Lower lobe of right lung (tissue), 2 donors: ENCODE results near the gene CBFA2T3. TPM values are rescaled to one million over a fixed set of nuclear protein-coding genes. Genes with fewer than 3 reads are reported as not detected.

Experiments
- ATAC-seq, 2 donors: fragments of 200-7000 bp; cut with Tn5 transposase; one replicate each; pipeline ENCODE4 v1.9.1; 2020 to 2022; ENCODE audit warnings: mild to moderate bottlenecking in 2 of 2, moderate library complexity in 2 of 2
- DNase-seq: peaks from one replicate; pipeline ENCODE4 v3.0.0-alpha.2; 2020
- H3K27ac ChIP-seq: fragments of 200-600 bp; one replicate; pipeline ENCODE4 v1.8.0; 2022
- H3K27me3 ChIP-seq: fragments of 200-600 bp; one replicate; pipeline ENCODE4 v1.8.0; 2022; ENCODE audit warnings: low read depth
- H3K36me3 ChIP-seq: fragments of 200-600 bp; one replicate; pipeline ENCODE4 v1.8.0; 2022; ENCODE audit warnings: mild to moderate bottlenecking
- H3K4me1 ChIP-seq: fragments of 200-600 bp; one replicate; pipeline ENCODE4 v1.8.0; 2022
- H3K4me3 ChIP-seq: fragments of 200-600 bp; one replicate; pipeline ENCODE4 v1.8.0; 2022; ENCODE audit warnings: mild to moderate bottlenecking
- H3K9me3 ChIP-seq: fragments of 200-600 bp; one replicate; pipeline ENCODE4 v1.8.0; 2022
- intact Hi-C: fragments of 100-400 bp; cut with DNase I; formaldehyde crosslinking; loops from one replicate; pipeline ENCODE4 v1.11.0; 2022
- total RNA-seq: library from RNA; stranded (reverse); fragmentation: NEBNext Ultra II Directional; extraction: Animal tissue kit (Norgen Biotek cat#: 25700); gene quantifications from one replicate; pipeline ENCODE4 v1.2.1, GENCODE V29; 2021
- TF ChIP-seq, protein P1 (sequence below): fragments of 200-600 bp; IDR thresholded peaks from one replicate; pipeline ENCODE4 v1.8.0; 2022; ENCODE audit warnings: antibody characterized with exemption, mild to moderate bottlenecking
- donor health status: DM: no; HTN: yes; CAD: no; lungs with severe emphysema.

The CBFA2T3 gene
- total RNA-seq, 1 donor from 2014 or later = 14.3 TPM

- Histone ChIP-seq H3K4me1 (peaks cover 40% of the 10 kb centered on the region), H3K9me3 (no peaks in the 10 kb centered on the region), H3K27me3 (peaks cover 26% of the 10 kb centered on the region), H3K36me3 (no peaks in the 10 kb centered on the region), H3K27ac (peak overlapping the region; percentile 56), H3K4me3 (peak overlapping the region; percentile 45)
- intact Hi-C loops = no loop called here
- DNase-seq (no peak), ATAC-seq (peak; percentile 1 to 4)
- TF ChIP-seq, protein P1, sequence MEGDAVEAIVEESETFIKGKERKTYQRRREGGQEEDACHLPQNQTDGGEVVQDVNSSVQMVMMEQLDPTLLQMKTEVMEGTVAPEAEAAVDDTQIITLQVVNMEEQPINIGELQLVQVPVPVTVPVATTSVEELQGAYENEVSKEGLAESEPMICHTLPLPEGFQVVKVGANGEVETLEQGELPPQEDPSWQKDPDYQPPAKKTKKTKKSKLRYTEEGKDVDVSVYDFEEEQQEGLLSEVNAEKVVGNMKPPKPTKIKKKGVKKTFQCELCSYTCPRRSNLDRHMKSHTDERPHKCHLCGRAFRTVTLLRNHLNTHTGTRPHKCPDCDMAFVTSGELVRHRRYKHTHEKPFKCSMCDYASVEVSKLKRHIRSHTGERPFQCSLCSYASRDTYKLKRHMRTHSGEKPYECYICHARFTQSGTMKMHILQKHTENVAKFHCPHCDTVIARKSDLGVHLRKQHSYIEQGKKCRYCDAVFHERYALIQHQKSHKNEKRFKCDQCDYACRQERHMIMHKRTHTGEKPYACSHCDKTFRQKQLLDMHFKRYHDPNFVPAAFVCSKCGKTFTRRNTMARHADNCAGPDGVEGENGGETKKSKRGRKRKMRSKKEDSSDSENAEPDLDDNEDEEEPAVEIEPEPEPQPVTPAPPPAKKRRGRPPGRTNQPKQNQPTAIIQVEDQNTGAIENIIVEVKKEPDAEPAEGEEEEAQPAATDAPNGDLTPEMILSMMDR = no peak
Measured at GRCh38 chr16:88976366-88977017, 515 bp downstream of the CBFA2T3 start.

- DNase-seq (no peak), ATAC-seq (no peak)
- Histone ChIP-seq H3K27me3 (peaks cover 26% of the 10 kb centered on the region), H3K9me3 (no peaks in the 10 kb centered on the region), H3K4me3 (peak overlapping the region; percentile 45), H3K27ac (peak overlapping the region; percentile 11), H3K36me3 (no peaks in the 10 kb centered on the region), H3K4me1 (peaks cover 43% of the 10 kb centered on the region)
- intact Hi-C loops = no loop called here
- TF ChIP-seq, protein P1 = no peak
Measured at GRCh38 chr16:88975511-88976061, 1.4 kb downstream of the CBFA2T3 start.

DNA sequence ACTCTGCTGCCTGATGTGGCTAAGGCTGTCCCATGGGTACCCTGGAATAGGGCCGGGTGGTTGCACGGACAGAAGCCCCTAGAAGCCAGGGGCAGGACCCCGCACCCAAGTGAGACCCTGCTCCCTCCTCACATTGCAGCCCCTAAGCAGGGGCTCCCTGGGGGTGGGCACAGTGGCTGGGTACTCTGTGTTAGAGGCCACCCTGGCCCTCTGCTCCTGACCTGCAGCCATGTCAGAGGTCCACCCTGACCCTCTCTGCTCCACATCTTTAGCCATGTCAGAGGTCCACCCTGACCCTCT, 2.1 kb downstream of the CBFA2T3 start:
- peaks cover 26% of the 10 kb centered on the region for H3K27me3 ChIP-seq

GRCh38 chr16:88974080-88974915, 2.7 kb downstream of the CBFA2T3 start:
- Histone ChIP-seq H3K4me1 (peaks cover 45% of the 10 kb centered on the region), H3K9me3 (no peaks in the 10 kb centered on the region), H3K27me3 (peaks cover 31% of the 10 kb centered on the region), H3K36me3 (no peaks in the 10 kb centered on the region), H3K27ac (no peak overlapping the region), H3K4me3 (no peak overlapping the region)
- DNase-seq = no peak
- TF ChIP-seq, protein P1 = no peak
- no peak for ATAC-seq
- intact Hi-C loops = no loop called here

More for the DNA sequence above, 2.1 kb downstream of the CBFA2T3 start:
- no peak overlapping the region for H3K4me3 ChIP-seq
- intact Hi-C loops = no loop called here
- no peak overlapping the region for H3K27ac ChIP-seq
- DNase-seq = no peak
- no peak for ATAC-seq
- TF ChIP-seq, protein P1 = no peak
- H3K36me3 ChIP-seq = no peaks in the 10 kb centered on the region
- H3K9me3 ChIP-seq = no peaks in the 10 kb centered on the region
- peaks cover 43% of the 10 kb centered on the region for H3K4me1 ChIP-seq

DNA sequence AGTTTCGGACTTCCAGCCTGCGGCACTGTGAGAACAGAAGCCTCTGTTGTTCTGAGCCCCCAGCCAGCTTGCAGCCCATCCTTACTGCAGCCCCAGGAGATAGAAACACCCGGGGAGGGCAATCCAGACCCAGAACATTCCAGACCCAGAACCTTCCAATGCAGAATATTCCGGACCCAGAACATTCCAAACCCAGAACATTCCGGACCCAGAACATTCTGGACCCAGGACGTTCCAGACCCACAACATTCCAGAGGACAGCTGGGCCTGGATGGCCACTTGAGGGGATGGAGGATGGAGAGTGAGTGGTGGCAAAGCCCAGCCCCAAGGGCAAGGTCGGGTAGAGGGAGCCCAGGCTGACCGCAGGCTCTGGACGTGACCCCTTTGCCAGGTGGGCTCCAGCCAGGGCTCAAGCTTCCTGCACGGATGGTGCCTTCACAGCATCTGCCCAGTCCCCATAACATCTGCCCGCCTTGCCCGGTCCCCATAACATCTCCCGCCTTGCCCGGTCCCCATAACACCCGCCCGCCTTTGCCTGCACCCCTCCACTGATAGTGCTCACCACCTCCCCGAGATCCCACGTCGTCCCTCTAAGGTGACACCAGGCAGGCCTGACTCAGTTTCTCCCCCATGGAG, 3.5 kb downstream of the CBFA2T3 start:
- no peak overlapping the region for H3K27ac ChIP-seq
- intact Hi-C loops = no loop called here
- H3K4me3 ChIP-seq = no peak overlapping the region
- peaks cover 52% of the 10 kb centered on the region for H3K4me1 ChIP-seq
- TF ChIP-seq, protein P1 = no peak
- DNase-seq (no peak), ATAC-seq (no peak)
- H3K36me3 ChIP-seq = no peaks in the 10 kb centered on the region
- peaks cover 31% of the 10 kb centered on the region for H3K27me3 ChIP-seq
- H3K9me3 ChIP-seq = no peaks in the 10 kb centered on the region
